ENCODE results near the gene ST3GAL3.

ST3GAL3 gene

DNA sequence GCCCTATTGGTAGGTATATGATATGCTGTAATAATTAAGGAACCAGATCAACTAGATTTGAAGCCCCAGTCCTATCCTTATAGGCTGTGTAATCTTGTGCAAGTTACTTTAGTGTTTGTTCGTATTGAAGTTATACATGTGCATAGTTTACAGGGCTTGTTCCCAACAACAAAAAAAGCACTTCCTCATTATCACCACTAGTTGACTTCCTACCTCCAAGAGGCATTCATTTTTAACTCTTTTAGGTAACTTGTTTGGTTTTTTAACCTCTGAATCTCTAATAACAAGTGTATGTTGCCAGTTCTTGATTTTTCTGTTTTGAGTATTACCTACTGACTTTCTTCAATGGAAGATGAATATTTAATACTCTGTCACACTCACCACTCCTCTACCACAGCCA, 71.9 kb downstream of the ST3GAL3 start:
- Mint-ChIP-seq H3K27me3 (no peaks in the 10 kb centered on the region), H3K4me1 (ENCODE audit: low read depth) (peaks cover 17% of the 10 kb centered on the region), H3K4me3 (no peak overlapping the region), H3K9me3 (peaks cover 18% of the 10 kb centered on the region), H3K27ac (no peak overlapping the region), H3K36me3 (ENCODE audit: low read depth) (peaks cover 59% of the 10 kb centered on the region)
- DNase-seq: no peak

DNA sequence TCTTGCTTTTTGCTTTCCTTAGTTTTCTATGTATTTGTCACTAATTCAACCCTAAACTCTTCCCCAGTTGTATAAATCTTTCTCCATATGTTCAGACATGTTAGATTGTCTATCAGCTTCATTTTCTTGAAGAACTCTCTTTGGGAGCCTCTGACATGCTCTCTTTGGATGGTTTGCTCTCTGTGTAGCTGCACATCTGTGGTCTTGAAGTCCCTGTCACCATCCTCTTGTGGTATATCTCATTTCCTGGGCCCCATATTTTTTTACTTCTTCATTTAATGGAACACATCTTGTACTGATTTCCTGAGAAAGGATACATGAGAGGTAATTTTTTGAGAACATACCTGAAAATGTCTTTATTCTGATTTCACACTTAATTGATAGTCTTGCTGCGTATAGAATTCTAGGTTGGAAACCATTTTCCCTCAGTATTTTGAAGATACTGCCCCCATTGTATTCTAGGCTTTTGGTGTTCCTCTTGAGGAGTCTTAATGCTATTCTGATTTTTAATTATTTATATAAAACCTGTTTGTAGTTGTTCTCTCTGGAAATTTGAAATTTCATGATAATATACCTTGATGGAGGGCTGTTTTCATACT, 72.6 kb downstream of the ST3GAL3 start:
- Mint-ChIP-seq H3K4me3 (no peak overlapping the region), H3K27ac (no peak overlapping the region)

DNA sequence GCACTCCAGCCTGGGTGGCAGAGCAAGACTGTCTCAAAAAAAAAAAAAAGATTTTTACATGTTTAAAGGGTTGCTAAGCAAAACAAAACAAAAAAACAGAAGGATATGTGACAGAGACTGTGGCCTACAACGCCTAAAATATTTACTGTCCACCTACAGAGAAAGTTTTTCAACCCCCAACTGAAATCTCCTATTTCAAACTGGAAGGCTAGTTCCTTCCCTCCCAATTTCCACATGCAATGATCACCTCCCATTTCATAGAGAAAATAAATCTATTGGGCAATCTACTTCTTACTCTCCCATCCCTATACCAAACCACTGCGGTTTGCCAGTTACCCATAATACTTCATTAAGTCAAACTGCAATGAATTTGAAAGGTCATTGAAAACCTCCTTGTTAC, 74.2 kb downstream of the ST3GAL3 start:
- Mint-ChIP-seq H3K27ac (no peak overlapping the region), H3K27me3 (no peaks in the 10 kb centered on the region), H3K36me3 (ENCODE audit: low read depth) (peaks cover 43% of the 10 kb centered on the region), H3K9me3 (peaks cover 18% of the 10 kb centered on the region), H3K4me1 (ENCODE audit: low read depth) (peaks cover 15% of the 10 kb centered on the region), H3K4me3 (no peak overlapping the region)
- no peak for DNase-seq

More for the DNA sequence above, 72.6 kb downstream of the ST3GAL3 start:
- Mint-ChIP-seq H3K9me3 (peaks cover 18% of the 10 kb centered on the region), H3K4me1 (ENCODE audit: low read depth) (peaks cover 15% of the 10 kb centered on the region), H3K36me3 (ENCODE audit: low read depth) (peaks cover 53% of the 10 kb centered on the region), H3K27me3 (no peaks in the 10 kb centered on the region)
- no peak for DNase-seq

DNA sequence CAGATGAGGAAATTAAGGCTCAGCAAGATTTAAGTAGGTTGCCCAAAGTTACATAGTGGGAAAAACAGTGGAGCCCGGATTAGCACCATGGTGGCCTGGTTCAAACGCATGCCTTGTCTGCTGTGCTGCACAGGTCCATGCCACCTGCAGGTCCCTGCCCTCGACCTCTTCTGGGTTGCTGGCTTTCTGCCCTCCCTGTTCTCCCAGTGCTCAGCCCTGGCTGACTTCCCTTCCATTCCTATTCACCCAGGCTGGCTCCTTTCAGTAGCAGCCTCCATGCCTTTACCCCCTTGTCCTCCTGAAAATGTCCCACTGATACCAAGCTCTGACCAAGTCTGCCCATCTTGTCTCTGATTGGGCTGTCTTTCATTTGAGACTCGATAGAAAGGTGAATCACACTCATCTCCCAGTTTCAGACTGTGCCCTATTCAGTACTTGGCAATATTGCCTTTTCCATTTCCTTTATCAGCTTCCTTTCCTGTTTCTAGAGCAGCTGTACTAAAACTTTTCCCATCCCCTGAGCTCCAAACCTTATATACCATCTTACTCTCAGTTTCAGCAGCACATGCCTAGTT, 75.8 kb downstream of the ST3GAL3 start:
- peak overlapping the region; percentile 16 for H3K27ac Mint-ChIP-seq
- H3K4me3 Mint-ChIP-seq: no peak overlapping the region
- peaks cover 18% of the 10 kb centered on the region for H3K9me3 Mint-ChIP-seq
- no peak for DNase-seq
- H3K4me1 Mint-ChIP-seq (ENCODE audit: low read depth): peaks cover 15% of the 10 kb centered on the region
- no peaks in the 10 kb centered on the region for H3K27me3 Mint-ChIP-seq
- peaks cover 26% of the 10 kb centered on the region for H3K36me3 Mint-ChIP-seq (ENCODE audit: low read depth)

DNA sequence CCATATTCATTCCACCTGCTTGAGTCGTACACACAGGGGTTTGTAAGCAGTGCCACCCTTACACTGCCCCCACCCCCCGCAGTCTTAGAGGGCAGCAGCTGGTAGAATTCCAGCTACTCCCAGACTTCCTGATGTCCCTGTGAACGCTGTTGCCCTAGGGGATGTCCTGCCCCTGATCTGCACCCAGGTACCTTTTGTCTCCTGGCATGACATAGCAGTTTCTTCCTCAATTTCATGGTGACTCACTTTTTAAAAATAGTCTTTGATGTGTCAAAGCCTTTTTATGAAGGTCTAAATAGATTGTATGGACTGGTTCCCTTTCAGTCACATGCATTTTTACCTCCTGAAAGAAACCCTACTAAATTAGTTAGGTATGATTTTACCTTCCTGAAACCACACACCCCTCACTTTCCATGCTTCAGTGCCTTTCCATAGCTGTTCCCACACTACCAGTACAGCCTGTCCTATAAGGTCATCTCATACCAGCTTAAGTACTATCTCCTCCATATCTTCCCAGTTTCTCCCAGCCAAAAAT, 76.4 kb downstream of the ST3GAL3 start:
- peaks cover 15% of the 10 kb centered on the region for H3K4me1 Mint-ChIP-seq (ENCODE audit: low read depth)
- peaks cover 18% of the 10 kb centered on the region for H3K9me3 Mint-ChIP-seq
- DNase-seq: no peak
- H3K27me3 Mint-ChIP-seq: no peaks in the 10 kb centered on the region
- no peak overlapping the region for H3K4me3 Mint-ChIP-seq
- H3K27ac Mint-ChIP-seq: peak overlapping the region; percentile 16
- H3K36me3 Mint-ChIP-seq (ENCODE audit: low read depth): peaks cover 26% of the 10 kb centered on the region

DNA sequence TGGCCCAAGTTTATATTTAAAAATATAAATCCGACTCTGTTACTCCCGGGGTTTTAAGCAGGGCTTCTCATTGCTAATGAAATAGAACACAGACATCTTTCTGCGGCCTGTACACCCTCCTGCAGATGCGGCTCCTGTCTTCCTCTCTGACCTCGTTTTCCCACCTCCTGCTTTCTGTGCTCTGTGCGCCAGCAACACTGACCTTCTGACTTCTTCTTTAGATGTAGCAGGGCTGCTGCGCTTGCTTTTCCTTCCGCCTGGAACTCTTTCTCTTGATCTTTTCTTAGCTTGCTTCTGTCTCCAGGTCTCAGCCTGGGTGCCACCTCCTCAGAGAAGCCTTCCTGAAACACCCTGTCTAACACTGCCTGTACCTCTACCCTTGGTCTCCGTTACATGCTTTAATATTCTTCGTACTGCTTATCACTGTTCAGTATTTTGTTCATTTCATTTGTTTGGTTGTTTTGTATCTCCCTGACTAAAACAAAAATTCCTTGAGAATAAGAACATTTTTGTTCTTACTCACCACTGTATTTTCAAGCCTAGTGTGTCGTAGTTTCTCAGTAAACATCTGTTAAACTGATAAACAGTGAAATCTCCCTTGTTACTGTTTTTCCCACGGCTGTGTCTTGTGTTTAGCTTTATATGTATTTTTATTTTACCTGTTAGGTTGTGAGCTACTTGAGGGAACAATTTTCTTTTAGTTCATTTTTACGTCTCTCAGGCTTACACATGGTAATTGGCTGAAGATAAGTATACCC, 79.0 kb downstream of the ST3GAL3 start:
- peaks cover 3% of the 10 kb centered on the region for H3K36me3 Mint-ChIP-seq (ENCODE audit: low read depth)
- no peak overlapping the region for H3K4me3 Mint-ChIP-seq
- no peak for DNase-seq
- no peaks in the 10 kb centered on the region for H3K9me3 Mint-ChIP-seq
- H3K27me3 Mint-ChIP-seq: no peaks in the 10 kb centered on the region
- no peak overlapping the region for H3K27ac Mint-ChIP-seq
- H3K4me1 Mint-ChIP-seq (ENCODE audit: low read depth): peaks cover 19% of the 10 kb centered on the region

DNA sequence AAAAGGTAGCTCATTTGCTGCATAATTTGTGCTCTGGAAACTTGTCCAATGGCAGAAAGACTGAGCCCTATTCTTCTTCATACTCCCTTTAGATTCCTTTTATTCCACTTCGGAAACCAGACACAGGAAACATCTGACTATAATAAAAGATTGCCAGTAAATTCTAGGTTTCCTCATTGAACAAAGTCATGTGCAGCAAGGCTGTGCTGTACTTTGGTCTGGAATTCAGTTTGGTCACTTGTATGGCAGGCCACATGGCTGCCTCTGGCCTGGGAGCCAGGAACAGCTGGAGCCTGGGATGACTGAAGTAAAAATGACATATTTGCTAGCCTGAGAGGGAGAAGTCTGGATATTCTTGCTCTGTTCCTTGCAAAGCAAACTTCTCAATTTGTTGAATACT, 79.6 kb downstream of the ST3GAL3 start:
- Mint-ChIP-seq H3K27ac (no peak overlapping the region), H3K27me3 (no peaks in the 10 kb centered on the region), H3K4me3 (no peak overlapping the region), H3K4me1 (ENCODE audit: low read depth) (peaks cover 19% of the 10 kb centered on the region), H3K36me3 (ENCODE audit: low read depth) (peaks cover under 1% of the 10 kb centered on the region), H3K9me3 (no peaks in the 10 kb centered on the region)
- DNase-seq: no peak

DNA sequence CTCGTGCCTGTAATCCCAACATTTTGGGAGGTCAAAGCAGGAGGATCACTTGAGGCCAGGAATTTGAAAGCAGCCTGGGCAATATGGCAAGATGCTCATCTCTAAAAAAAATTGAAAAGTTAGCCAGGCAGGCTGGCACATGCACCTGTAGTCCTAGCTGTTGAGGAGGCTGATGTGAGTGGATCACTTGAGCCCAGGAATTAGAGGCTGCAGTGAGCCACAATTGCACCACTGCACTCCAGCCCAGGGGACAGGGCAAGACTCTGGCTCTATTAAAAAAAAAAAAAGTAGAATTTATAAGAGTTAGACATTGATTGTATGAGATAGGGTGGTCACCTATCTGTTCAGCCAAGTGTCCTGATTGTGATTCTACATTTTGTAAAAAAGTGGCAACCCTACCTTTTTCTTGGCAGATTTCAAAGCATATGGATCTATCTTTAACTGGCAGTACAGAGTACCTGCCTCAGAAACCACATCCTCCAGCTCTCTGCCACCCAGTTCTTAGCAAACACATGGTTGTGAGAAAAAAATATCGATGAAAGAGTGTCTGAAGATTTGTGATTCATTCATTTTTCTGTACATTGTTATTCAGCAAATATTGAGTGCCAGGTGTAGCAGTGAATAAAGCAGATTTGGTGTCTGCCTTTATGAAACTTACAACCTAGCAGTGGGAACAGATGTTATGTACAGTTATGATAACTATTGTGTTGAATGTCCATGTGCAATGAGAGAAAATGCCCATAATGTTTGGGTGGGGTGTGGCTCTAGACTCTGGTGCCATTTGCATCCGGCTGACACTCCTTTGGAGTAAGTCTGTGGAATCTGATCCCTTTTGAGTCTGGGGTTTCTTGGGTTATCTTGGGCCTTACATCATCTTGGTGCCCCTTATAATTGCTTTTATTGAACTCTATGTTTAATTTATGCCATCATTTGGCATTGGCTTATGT, 82.5 kb downstream of the ST3GAL3 start:
- Mint-ChIP-seq H3K4me3 (no peak overlapping the region), H3K9me3 (no peaks in the 10 kb centered on the region), H3K4me1 (ENCODE audit: low read depth) (peaks cover 9% of the 10 kb centered on the region), H3K27ac (no peak overlapping the region), H3K36me3 (ENCODE audit: low read depth) (peaks cover 17% of the 10 kb centered on the region), H3K27me3 (no peaks in the 10 kb centered on the region)
- DNase-seq: no peak

DNA sequence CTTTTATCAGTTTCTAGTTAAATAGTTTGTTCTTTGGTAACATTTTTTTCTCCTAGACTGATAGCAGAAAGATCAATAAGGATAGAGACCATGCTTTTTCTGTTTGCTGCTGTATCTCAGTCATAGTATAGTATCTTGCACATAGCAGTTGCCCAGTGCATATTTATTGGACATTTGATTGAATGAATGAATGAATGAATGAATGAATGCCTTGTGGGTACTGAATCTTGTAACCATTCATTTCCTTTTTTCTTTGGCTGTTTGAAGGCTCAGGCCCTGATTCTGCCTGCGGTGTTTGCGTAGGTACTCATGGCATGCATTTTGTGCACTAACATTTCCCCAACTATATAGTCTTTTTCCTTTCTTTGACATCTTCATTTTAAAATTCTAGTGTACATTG, 83.9 kb downstream of the ST3GAL3 start:
- Mint-ChIP-seq H3K4me1 (ENCODE audit: low read depth) (peaks cover 9% of the 10 kb centered on the region), H3K9me3 (no peaks in the 10 kb centered on the region), H3K27me3 (no peaks in the 10 kb centered on the region), H3K4me3 (no peak overlapping the region), H3K27ac (no peak overlapping the region), H3K36me3 (ENCODE audit: low read depth) (peaks cover 20% of the 10 kb centered on the region)
- no peak for DNase-seq

DNA sequence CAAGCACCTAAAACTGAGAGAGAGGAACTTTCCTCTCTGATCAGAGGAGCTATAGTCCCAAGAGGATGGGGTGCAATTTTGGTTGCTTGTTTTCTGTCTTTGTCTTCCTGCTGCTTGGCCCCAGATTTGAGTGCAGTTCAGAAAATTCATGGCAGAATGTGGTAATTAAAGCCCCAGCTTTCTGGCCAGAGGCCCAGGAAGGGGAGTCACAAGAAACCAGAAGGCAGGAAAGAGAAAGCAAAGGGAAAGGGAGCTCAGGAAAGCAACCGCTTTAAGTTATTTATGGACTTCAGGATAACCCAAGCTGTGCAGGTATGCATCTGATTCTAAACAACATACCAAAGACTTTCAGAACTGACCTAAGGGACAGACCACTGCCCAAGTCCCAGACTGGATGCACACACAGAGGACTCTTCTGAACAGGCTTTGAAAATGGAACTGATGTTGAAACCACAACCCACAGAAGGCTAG, 88.8 kb downstream of the ST3GAL3 start:
- H3K9me3 Mint-ChIP-seq: no peaks in the 10 kb centered on the region
- peaks cover 10% of the 10 kb centered on the region for H3K4me1 Mint-ChIP-seq (ENCODE audit: low read depth)
- no peak for DNase-seq
- no peak overlapping the region for H3K4me3 Mint-ChIP-seq
- no peak overlapping the region for H3K27ac Mint-ChIP-seq
- H3K27me3 Mint-ChIP-seq: no peaks in the 10 kb centered on the region
- H3K36me3 Mint-ChIP-seq (ENCODE audit: low read depth): peaks cover 31% of the 10 kb centered on the region

DNA sequence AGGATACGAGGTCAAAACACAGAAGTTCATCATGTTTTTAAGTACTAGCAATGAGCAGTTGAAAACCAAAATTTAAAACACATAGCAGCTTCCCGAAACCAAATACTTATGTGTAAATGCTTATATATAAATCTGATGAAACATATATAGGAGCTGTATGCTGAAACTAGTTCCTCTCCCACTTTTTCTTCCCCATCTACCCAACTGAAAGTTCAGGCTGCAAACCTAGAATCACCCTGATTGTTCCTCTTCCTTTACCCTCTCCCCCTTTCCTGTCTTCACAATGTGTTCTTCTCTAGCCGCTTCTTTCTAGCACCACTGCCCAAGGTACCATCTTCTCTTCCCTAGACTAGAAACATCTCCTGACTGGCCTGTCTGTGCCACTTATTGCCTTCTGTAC, 90.6 kb downstream of the ST3GAL3 start:
- Mint-ChIP-seq H3K9me3 (no peaks in the 10 kb centered on the region), H3K4me3 (no peak overlapping the region), H3K27me3 (no peaks in the 10 kb centered on the region), H3K36me3 (ENCODE audit: low read depth) (peaks cover 26% of the 10 kb centered on the region), H3K27ac (no peak overlapping the region), H3K4me1 (ENCODE audit: low read depth) (peaks cover 10% of the 10 kb centered on the region)
- DNase-seq: no peak

DNA sequence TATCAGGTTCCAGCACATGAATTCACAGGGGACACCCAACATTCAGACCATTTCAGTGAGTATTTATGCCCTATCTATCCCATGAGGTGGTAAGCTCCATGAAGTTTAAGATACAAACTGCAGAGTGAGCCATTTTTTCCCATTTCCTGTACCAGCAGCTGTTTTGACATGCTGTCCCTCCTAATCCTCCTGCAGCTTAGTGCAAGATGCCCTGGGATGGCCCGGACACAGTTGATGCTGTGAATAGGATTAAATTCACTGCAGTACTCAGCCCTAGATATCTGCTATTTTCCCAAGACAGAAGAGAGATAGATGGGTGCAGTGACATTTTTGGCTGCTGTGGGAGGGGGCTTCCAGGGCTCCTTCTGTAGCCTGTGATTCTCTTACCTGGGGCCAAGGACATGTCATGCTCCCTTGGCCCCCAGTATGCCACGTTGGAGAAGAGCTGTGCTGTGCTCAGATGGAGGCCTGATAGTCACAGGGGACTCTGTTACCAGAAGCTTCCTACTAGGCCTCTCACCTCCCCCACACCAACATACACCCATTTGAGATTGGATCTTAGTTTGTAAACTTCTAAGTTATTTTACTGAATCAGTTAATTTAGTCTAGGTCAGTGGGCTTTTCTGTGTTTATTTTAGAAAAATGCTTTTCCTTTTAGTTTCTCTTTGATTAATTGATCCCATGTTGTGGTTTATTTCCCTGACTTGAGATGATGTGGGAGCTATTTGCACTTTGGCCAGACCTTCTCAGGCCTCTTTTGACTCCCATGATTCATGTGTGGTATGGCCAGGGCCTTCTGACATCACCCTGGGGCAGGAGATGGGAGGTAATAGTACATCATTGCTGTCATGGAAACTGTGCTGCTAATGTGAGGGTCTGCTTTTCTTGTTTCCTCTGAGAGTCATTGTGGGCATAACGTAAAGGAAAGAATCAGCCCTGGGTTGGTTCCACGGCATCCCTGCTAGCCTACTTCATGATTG, 92.6 kb downstream of the ST3GAL3 start:
- Mint-ChIP-seq H3K4me1 (ENCODE audit: low read depth) (peaks cover 10% of the 10 kb centered on the region), H3K36me3 (ENCODE audit: low read depth) (peaks cover 19% of the 10 kb centered on the region), H3K9me3 (no peaks in the 10 kb centered on the region), H3K27ac (peak overlapping the region; percentile 75), H3K4me3 (no peak overlapping the region), H3K27me3 (no peaks in the 10 kb centered on the region)
- no peak for DNase-seq

DNA sequence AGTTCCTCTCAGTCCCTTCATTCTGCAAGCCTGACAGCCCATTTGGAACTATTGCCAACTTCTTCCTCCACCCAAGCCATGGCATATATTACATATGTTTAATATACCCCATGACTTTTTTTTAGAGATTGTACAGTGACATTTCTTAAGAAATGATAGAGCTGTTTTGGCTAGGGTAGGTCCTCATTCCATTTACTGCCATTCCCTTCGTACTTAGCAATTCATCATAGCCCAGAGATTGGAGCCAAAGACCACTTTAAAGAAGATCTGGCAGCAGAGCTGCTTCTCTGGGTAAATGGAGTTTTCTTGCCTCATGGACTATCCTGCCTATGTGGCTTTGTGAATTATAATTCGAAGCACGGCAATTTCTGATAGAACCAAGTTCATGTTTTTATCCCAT, 93.4 kb downstream of the ST3GAL3 start:
- peaks cover 19% of the 10 kb centered on the region for H3K36me3 Mint-ChIP-seq (ENCODE audit: low read depth)
- no peak overlapping the region for H3K27ac Mint-ChIP-seq
- no peak for DNase-seq
- H3K4me1 Mint-ChIP-seq (ENCODE audit: low read depth): peaks cover 10% of the 10 kb centered on the region
- no peaks in the 10 kb centered on the region for H3K27me3 Mint-ChIP-seq
- H3K4me3 Mint-ChIP-seq: no peak overlapping the region
- H3K9me3 Mint-ChIP-seq: no peaks in the 10 kb centered on the region
